Fibroblast of lung (primary cell): Measurements from ENCODE around the gene NXPE3. TPM values are rescaled to one million over a fixed set of nuclear protein-coding genes. Genes with fewer than 3 reads are reported as not detected.

ENCODE experiments used
- DNase-seq, 2 donors: peaks; one replicate each; pipeline versions ENCODE4 v3.0.0 to v3.0.0-alpha.2; 2010; ENCODE audit warnings: low read depth in 2 of 2
- H2AFZ ChIP-seq: 2 replicates; pipeline ENCODE4 v1.5.1; 2012; ENCODE audit warnings: low read length, control low read depth, inconsistent platforms
- H3K27ac ChIP-seq: 2 replicates; pipeline ENCODE4 v1.5.1; 2011; ENCODE audit warnings: low read length, control low read depth; ENCODE audit not compliant: insufficient read depth
- H3K27me3 ChIP-seq: 2 replicates; pipeline ENCODE4 v1.5.1; 2011; ENCODE audit warnings: mild to moderate bottlenecking, low read length; ENCODE audit not compliant: control insufficient read depth, insufficient read depth
- H3K36me3 ChIP-seq: 2 replicates; pipeline ENCODE4 v1.5.1; 2011; ENCODE audit warnings: low read length; ENCODE audit not compliant: control insufficient read depth, insufficient read depth
- H3K4me1 ChIP-seq: 2 replicates; pipeline ENCODE4 v1.5.1; 2011; ENCODE audit warnings: low read length; ENCODE audit not compliant: control insufficient read depth, insufficient read depth; ENCODE audit errors: extremely low read depth
- H3K4me2 ChIP-seq: 2 replicates; pipeline ENCODE4 v1.5.1; 2011; ENCODE audit warnings: low read length, control low read depth; ENCODE audit not compliant: insufficient read depth; ENCODE audit errors: extremely low read depth
- H3K4me3 ChIP-seq, 4 experiments: fragments of 200-600 bp in 1 of 4; sonication (generic) in 1 of 4; replicated peaks in 1 of 4; 2 replicates each; pipeline ENCODE4 v1.5.1; 2011 to 2016; ENCODE audit warnings: low read length in 4 of 4, low read depth in 3 of 4, mild to moderate bottlenecking in 3 of 4, control low read depth in 2 of 4, inconsistent platforms in 1 of 4, mixed read lengths in 1 of 4; ENCODE audit not compliant: insufficient read depth in 1 of 4; ENCODE audit errors: control extremely low read depth in 1 of 4
- H3K79me2 ChIP-seq: 2 replicates; pipeline ENCODE4 v1.5.1; 2012; ENCODE audit warnings: mild to moderate bottlenecking, low read length, inconsistent platforms; ENCODE audit not compliant: control insufficient read depth, insufficient read depth
- H3K9ac ChIP-seq: 2 replicates; pipeline ENCODE4 v1.5.1; 2011; ENCODE audit warnings: mild to moderate bottlenecking, low read length, control low read depth; ENCODE audit not compliant: insufficient read depth
- H3K9me3 ChIP-seq: 2 replicates; pipeline ENCODE4 v1.5.1; 2012; ENCODE audit warnings: low read depth, low read length; ENCODE audit not compliant: control insufficient read depth, insufficient read depth
- H4K20me1 ChIP-seq: 2 replicates; pipeline ENCODE4 v1.5.1; 2011; ENCODE audit warnings: low read length; ENCODE audit not compliant: control insufficient read depth, insufficient read depth; ENCODE audit errors: extremely low read depth
- EZH2 ChIP-seq: IDR thresholded peaks from 2 replicates; pipeline ENCODE4 v1.5.1; 2012; ENCODE audit warnings: low read length, control low read depth, mild to moderate bottlenecking; ENCODE audit errors: missing control alignments
- polyA plus RNA-seq, 2 donors: library from polyadenylated mRNA; depleted of rRNA in 1 of 2; stranded (reverse) in 1 of 2; unstranded in 1 of 2; fragments of >200 nt; gene quantifications; 2 replicates each; pipeline ENCODE4 v1.2.1, GENCODE V29; 2011 to 2012; ENCODE audit warnings: missing spikeins in 1 of 2
- total RNA-seq: library from RNA; depleted of rRNA; stranded (reverse); fragments of >200 nt; gene quantifications from 2 replicates; pipeline ENCODE4 v1.2.1, GENCODE V29; 2014
- TF ChIP-seq, protein P1 (sequence below), 2 donors: IDR thresholded peaks in 1 of 2; conservative IDR thresholded peaks in 1 of 2; 1 replicate in 1 of 2; 2 replicates in 1 of 2; pipeline ENCODE4 v1.5.1; 2011 to 2012; ENCODE audit warnings: low read length in 2 of 2, control low read depth in 1 of 2, inconsistent platforms in 1 of 2, low read depth in 1 of 2, mild to moderate bottlenecking in 1 of 2

The NXPE3 gene
- total and polyA plus RNA-seq, 2 donors (not counting 1 experiment from before 2014, with no cell fraction given): 26.9 to 27.9 TPM

DNA sequence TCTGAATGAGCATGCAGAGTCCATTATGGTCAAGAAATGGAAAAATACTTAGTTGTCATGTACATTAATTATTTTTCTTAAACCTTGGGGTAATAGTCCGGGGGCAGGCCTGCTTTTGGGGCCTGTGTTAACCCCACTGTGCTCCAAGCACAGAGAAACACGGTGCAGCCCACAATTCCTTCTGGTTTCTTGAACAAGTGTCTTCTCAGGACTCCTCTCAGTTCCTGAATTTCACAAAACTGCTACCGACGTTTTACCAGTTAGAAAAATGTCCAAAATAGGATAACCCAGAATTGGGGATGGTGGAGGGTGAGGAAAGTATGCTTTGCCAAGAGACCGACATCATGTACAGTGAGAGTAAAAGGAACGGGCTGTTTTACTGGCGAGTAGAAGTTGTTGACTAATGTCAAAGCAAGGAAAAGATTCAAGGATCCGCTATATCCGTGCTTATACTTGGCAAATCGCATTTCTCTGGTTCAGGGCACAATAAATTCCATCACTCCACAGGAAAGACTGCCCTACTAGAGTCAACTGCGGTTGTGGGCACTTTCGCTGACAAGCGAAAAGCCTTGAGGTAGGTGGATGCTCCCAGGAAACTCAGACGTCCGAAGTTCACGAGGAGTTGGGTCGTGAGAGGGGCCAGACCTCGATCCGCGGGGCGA lies 495 bp upstream of the NXPE3 start:
- Histone ChIP-seq H3K9ac (peak overlapping the region; percentile 33), H3K4me2 (peak overlapping the region; percentile 64), H3K4me3 (peak overlapping the region; percentile 74 to 86 (median 82)), H2AFZ (peak overlapping the region; percentile 97), H3K27me3 (no peaks in the 10 kb centered on the region), H3K27ac (peak overlapping the region; percentile 40), H3K9me3 (no peaks in the 10 kb centered on the region), H3K36me3 (peaks cover 1% of the 10 kb centered on the region), H3K79me2 (peaks cover 8% of the 10 kb centered on the region), H4K20me1 (no peaks in the 10 kb centered on the region), H3K4me1 (peaks cover 5% of the 10 kb centered on the region)
- DNase-seq: no peak
- no peak for TF ChIP-seq EZH2
- TF ChIP-seq, protein P1, sequence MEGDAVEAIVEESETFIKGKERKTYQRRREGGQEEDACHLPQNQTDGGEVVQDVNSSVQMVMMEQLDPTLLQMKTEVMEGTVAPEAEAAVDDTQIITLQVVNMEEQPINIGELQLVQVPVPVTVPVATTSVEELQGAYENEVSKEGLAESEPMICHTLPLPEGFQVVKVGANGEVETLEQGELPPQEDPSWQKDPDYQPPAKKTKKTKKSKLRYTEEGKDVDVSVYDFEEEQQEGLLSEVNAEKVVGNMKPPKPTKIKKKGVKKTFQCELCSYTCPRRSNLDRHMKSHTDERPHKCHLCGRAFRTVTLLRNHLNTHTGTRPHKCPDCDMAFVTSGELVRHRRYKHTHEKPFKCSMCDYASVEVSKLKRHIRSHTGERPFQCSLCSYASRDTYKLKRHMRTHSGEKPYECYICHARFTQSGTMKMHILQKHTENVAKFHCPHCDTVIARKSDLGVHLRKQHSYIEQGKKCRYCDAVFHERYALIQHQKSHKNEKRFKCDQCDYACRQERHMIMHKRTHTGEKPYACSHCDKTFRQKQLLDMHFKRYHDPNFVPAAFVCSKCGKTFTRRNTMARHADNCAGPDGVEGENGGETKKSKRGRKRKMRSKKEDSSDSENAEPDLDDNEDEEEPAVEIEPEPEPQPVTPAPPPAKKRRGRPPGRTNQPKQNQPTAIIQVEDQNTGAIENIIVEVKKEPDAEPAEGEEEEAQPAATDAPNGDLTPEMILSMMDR (conservative IDR thresholded peaks at IDR 0.05 in 1 of 2, IDR thresholded peaks at IDR 0.05 in 1 of 2; ENCODE audit: low read depth in 1 of 2, low read length in 2 of 2): no peak

DNA sequence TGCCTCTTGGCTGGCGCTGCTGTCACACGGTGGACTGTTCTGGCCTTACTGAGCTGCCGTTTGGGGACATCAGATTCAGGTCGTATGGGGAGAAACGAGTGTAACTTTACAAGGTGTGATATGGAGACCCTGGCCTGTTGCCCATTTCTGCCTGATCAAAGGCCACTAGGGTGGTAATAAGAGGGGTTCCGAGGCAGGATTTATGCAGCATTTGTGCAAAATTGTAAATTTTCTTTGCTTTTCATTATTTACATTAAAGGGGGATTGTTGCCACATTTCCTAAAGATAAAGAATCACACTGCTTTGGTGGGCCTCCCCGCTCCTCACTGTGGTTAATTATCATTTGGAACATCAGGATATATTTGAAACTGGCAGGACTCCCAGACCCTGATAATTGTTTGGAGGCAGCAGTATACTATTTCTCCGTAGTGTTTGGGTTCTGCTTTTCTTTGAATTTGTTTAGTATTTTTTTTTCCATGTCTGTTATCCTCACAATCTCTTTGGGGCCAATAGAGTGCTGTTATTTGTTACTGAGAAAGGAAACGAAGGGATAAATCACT lies 891 bp downstream of the NXPE3 start:
- peak overlapping the region; percentile 40 for H3K27ac ChIP-seq
- H3K4me2 ChIP-seq: peak overlapping the region; percentile 93
- H3K36me3 ChIP-seq: peaks cover 6% of the 10 kb centered on the region
- no peaks in the 10 kb centered on the region for H3K27me3 ChIP-seq
- no peaks in the 10 kb centered on the region for H3K9me3 ChIP-seq
- H4K20me1 ChIP-seq: no peaks in the 10 kb centered on the region
- DNase-seq: peak; percentile 10 to 11
- H3K79me2 ChIP-seq: peaks cover 8% of the 10 kb centered on the region
- H3K4me3 ChIP-seq: peak overlapping the region; percentile 74 to 86 (median 82)
- H3K4me1 ChIP-seq: peaks cover 5% of the 10 kb centered on the region
- H3K9ac ChIP-seq: peak overlapping the region; percentile 11
- peak overlapping the region; percentile 95 for H2AFZ ChIP-seq
- no peak for TF ChIP-seq EZH2
- TF ChIP-seq, protein P1 (conservative IDR thresholded peaks at IDR 0.05 in 1 of 2, IDR thresholded peaks at IDR 0.05 in 1 of 2; ENCODE audit: low read depth in 1 of 2, low read length in 2 of 2): no peak

DNA sequence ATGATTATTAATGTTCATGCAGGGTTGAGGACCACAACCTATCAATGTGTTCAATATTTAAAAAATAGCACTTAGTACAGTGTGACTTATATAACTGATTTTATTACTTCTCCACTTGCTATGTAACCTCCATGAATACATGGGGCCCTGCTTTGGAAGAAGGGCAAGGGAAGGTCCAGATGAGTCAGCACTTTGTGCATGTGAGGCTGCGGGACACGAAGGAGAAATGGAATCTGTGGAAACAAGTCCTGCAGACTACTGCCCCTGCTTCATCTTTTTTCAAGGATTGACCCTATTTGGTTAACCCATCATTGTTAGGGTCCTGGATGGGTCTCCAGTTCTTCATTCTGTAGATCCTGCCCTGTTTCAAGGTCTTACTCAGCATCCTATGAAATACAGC lies 1.6 kb downstream of the NXPE3 start:
- no peak overlapping the region for H2AFZ ChIP-seq
- H3K36me3 ChIP-seq: peaks cover 6% of the 10 kb centered on the region
- no peak overlapping the region for H3K9ac ChIP-seq
- H3K4me1 ChIP-seq: peaks cover 5% of the 10 kb centered on the region
- H3K9me3 ChIP-seq: no peaks in the 10 kb centered on the region
- H3K4me3 ChIP-seq: peak overlapping the region; percentile 23 to 86 (median 76)
- TF ChIP-seq, protein P1 (conservative IDR thresholded peaks at IDR 0.05 in 1 of 2, IDR thresholded peaks at IDR 0.05 in 1 of 2; ENCODE audit: low read depth in 1 of 2, low read length in 2 of 2): no peak
- TF ChIP-seq EZH2: no peak
- peaks cover 8% of the 10 kb centered on the region for H3K79me2 ChIP-seq
- H4K20me1 ChIP-seq: no peaks in the 10 kb centered on the region
- peak; percentile 89 for DNase-seq
- H3K27me3 ChIP-seq: no peaks in the 10 kb centered on the region
- peak overlapping the region; percentile 93 for H3K4me2 ChIP-seq
- H3K27ac ChIP-seq: no peak overlapping the region
